ENCODE measurements around the gene RPS6KB1. TPM values are rescaled to one million over a fixed set of nuclear protein-coding genes. Genes with fewer than 3 reads are reported as not detected.

RPS6KB1 gene
- total RNA-seq, 4 donors from 2014 or later, result 21.3 to 52.5 (median 28.2) TPM

- intact Hi-C loops (cut with DNase I; ENCODE audit: low total_unique reads), result no loop called here
- no peak for DNase-seq (ENCODE audit: low spot score in 2 of 2)
- TF ChIP-seq, protein P1, sequence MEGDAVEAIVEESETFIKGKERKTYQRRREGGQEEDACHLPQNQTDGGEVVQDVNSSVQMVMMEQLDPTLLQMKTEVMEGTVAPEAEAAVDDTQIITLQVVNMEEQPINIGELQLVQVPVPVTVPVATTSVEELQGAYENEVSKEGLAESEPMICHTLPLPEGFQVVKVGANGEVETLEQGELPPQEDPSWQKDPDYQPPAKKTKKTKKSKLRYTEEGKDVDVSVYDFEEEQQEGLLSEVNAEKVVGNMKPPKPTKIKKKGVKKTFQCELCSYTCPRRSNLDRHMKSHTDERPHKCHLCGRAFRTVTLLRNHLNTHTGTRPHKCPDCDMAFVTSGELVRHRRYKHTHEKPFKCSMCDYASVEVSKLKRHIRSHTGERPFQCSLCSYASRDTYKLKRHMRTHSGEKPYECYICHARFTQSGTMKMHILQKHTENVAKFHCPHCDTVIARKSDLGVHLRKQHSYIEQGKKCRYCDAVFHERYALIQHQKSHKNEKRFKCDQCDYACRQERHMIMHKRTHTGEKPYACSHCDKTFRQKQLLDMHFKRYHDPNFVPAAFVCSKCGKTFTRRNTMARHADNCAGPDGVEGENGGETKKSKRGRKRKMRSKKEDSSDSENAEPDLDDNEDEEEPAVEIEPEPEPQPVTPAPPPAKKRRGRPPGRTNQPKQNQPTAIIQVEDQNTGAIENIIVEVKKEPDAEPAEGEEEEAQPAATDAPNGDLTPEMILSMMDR (IDR thresholded peaks at IDR 0.05), result no peak
- H3K4me3 ChIP-seq (ENCODE audit: low read depth, poor library complexity, severe bottlenecking), result no peak overlapping the region
- 71 to 73% methylated on average over 4 of the region's 4 CpGs for WGBS, 2 donors
Measured at GRCh38 chr17:59897090-59897489, 4.2 kb downstream of the RPS6KB1 start.

DNA sequence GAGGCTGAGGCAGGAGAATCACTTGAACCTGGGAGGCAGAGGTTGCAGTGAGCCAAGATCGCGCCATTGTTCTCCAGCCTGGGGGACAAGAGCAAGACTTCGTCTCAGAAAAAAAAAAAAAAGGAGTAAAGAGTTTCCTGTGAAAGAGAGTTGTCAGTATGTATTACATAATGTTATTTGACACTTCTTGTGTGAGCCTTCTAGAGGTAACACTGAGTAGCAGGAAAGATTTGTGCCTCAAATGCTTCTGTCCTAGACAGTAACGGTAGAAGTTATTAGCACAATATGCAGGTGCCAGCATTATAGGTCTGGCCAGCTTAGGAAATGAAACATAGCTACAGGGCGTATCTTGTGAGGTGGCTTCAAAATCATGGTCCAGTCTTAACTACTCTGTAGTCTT lies 6.2 kb downstream of the RPS6KB1 start:
- TF ChIP-seq, protein P1 (IDR thresholded peaks at IDR 0.05), result no peak
- no peak for TF ChIP-seq POLR2A (IDR thresholded peaks at IDR 0.05)
- intact Hi-C loops (cut with DNase I; ENCODE audit: low total_unique reads), result no loop called here
- DNase-seq (ENCODE audit: low spot score in 2 of 2), result no peak
- WGBS, 2 donors, result 22 to 82% methylated on average over 5 of the region's 5 CpGs
- H3K4me3 ChIP-seq (ENCODE audit: low read depth, poor library complexity, severe bottlenecking), result no peak overlapping the region

GRCh38 chr17:59901604-59902003 lies 8.7 kb downstream of the RPS6KB1 start:
- intact Hi-C loops (cut with DNase I; ENCODE audit: low total_unique reads), result loop anchor here (10.0 kb wide), 1 partner anchor 143 kb away; no protein-coding TSS in a partner anchor
- H3K4me3 ChIP-seq (ENCODE audit: low read depth, poor library complexity, severe bottlenecking), result no peak overlapping the region
- TF ChIP-seq, protein P1 (IDR thresholded peaks at IDR 0.05), result no peak
- TF ChIP-seq POLR2A (IDR thresholded peaks at IDR 0.05), result no peak
- DNase-seq (ENCODE audit: low spot score in 2 of 2), result peak in 1 of 2 donors; percentile 32
- WGBS, 2 donors, result 96 to 97% methylated on average over 8 of the region's 8 CpGs

GRCh38 chr17:59903455-59903854 lies 10.5 kb downstream of the RPS6KB1 start:
- DNase-seq (ENCODE audit: low spot score in 2 of 2), result no peak
- WGBS, 2 donors, result 85 to 91% methylated on average over 2 of the region's 2 CpGs
- no peak for TF ChIP-seq POLR2A (IDR thresholded peaks at IDR 0.05)
- TF ChIP-seq, protein P1 (IDR thresholded peaks at IDR 0.05), result no peak
- intact Hi-C loops (cut with DNase I; ENCODE audit: low total_unique reads), result loop anchor here (10.0 kb wide), 1 partner anchor 141 kb away; no protein-coding TSS in a partner anchor
- no peak overlapping the region for H3K4me3 ChIP-seq (ENCODE audit: low read depth, poor library complexity, severe bottlenecking)

- DNase-seq (ENCODE audit: low spot score in 2 of 2), result no peak
- 87 to 94% methylated on average over 3 of the region's 3 CpGs for WGBS, 2 donors
- intact Hi-C loops (cut with DNase I; ENCODE audit: low total_unique reads), result loop anchor here (10.0 kb wide), 1 partner anchor 137 kb away; no protein-coding TSS in a partner anchor
- no peak overlapping the region for H3K4me3 ChIP-seq (ENCODE audit: low read depth, poor library complexity, severe bottlenecking)
- TF ChIP-seq POLR2A (IDR thresholded peaks at IDR 0.05), result no peak
- TF ChIP-seq, protein P1 (IDR thresholded peaks at IDR 0.05), result no peak
Measured at GRCh38 chr17:59907467-59907866, 14.5 kb downstream of the RPS6KB1 start.

DNA sequence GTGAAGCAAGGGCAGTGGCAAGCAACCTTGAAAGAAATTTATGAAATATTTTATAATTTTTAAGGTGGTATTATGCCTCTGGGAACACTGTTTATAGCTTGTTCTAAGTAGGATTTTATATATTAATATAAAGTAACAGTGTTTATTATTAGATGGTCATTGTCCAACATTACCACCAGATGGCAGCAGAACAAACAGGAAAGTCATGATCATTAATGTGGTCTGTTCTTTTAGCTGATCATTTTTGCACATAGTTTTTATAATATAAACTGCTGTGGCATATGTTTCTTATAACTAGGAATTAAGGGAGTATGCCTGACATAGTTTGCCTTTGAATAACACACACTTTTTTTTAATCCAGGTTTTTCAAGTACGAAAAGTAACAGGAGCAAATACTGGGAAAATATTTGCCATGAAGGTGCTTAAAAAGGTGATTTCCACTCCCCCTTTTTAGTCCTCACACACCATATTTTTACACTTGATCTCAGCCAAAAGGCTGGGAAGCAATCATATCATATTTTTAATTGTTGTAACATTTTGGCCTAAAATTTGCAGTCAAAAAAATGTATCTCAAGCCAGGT lies 21.4 kb downstream of the RPS6KB1 start:
- no peak for DNase-seq (ENCODE audit: low spot score in 2 of 2)
- intact Hi-C loops (cut with DNase I; ENCODE audit: low total_unique reads), result no loop called here
- no peak overlapping the region for H3K4me3 ChIP-seq (ENCODE audit: low read depth, poor library complexity, severe bottlenecking)
- TF ChIP-seq, protein P1 (IDR thresholded peaks at IDR 0.05), result no peak
- TF ChIP-seq POLR2A (IDR thresholded peaks at IDR 0.05), result no peak
- WGBS, 2 donors, result 83 to 87% methylated on average over 1 of the region's 1 CpG
